Psoas muscle (tissue), 8 donors: ENCODE measurements around the gene DAB1. TPM values are rescaled to one million over a fixed set of nuclear protein-coding genes. Genes with fewer than 3 reads are reported as not detected.

ENCODE experiments used
- ATAC-seq, 4 donors: fragments of 200-7000 bp; cut with Tn5 transposase; one replicate each; pipeline ENCODE4 v1.9.1; 2020; ENCODE audit warnings: moderate library complexity in 3 of 4, mild to moderate bottlenecking in 2 of 4
- DNase-seq, 2 donors: peaks; one replicate each; pipeline ENCODE4 v3.0.0-alpha.2; 2020
- H3K27ac ChIP-seq: fragments of 200-600 bp; one replicate; pipeline ENCODE4 v1.8.0; 2022
- H3K27me3 ChIP-seq, 3 donors: fragments of 200-600 bp in 1 of 3; one replicate each; pipeline versions ENCODE4 v1.6.1 to v1.8.0; 2013 to 2022; ENCODE audit warnings: low read length in 2 of 3, mild to moderate bottlenecking in 2 of 3, moderate library complexity in 1 of 3; ENCODE audit not compliant: insufficient read depth in 3 of 3
- H3K36me3 ChIP-seq, 2 donors: fragments of 200-600 bp in 1 of 2; one replicate each; pipeline versions ENCODE4 v1.6.1 to v1.8.0; 2013 to 2022; ENCODE audit warnings: low read depth in 1 of 2, mild to moderate bottlenecking in 1 of 2, moderate library complexity in 1 of 2; ENCODE audit not compliant: insufficient read depth in 1 of 2
- H3K4me1 ChIP-seq: fragments of 200-600 bp; one replicate; pipeline ENCODE4 v1.8.0; 2022
- H3K4me3 ChIP-seq: fragments of 200-600 bp; one replicate; pipeline ENCODE4 v1.8.0; 2022; ENCODE audit warnings: mild to moderate bottlenecking
- H3K9me3 ChIP-seq: fragments of 200-600 bp; one replicate; pipeline ENCODE4 v1.8.0; 2022
- WGBS, 3 donors: extraction: QIAGEN DNeasy Blood & Tissue Kit; methylation state at CpG; one replicate each; pipeline versions ENCODE4 v1.1.6 to v1.1.7; 2013; 5-methylcytosine and 5-hydroxymethylcytosine counted together
- intact Hi-C, 2 donors: fragments of 100-400 bp; cut with DNase I; formaldehyde crosslinking; loops; one replicate each; pipeline versions ENCODE4 v1.11.0 to v1.14.2; 2022
- polyA plus RNA-seq, 3 donors: library from polyadenylated mRNA; stranded (reverse); fragments of 200-250 nt; gene quantifications; one replicate each; pipeline ENCODE4 v1.2.3, GENCODE V29; 2013
- total RNA-seq, 4 donors: library from RNA; stranded (reverse); fragmentation: NEBNext Ultra II Directional in 2 of 4; extraction: Animal tissue kit (Norgen Biotek cat#: 25700) in 2 of 4; gene quantifications; one replicate each; pipeline versions ENCODE4 v1.2.1 to v1.2.4, GENCODE V29; 2021 to 2023
- TF ChIP-seq, protein P1 (sequence below): fragments of 200-600 bp; IDR thresholded peaks from one replicate; pipeline ENCODE4 v1.8.0; 2022; ENCODE audit warnings: antibody characterized with exemption
- donor health status: healthy with polysubstance abuse.
- donor health status: DM: no; HTN: no; CAD: no; lungs with moderate emphysema.
- donor health status: Bipolar disorder and iron deficiency.
- donor health status: healthy.
- donor health status: DM: yes; HTN: yes; CAD: no.
- donor health status: DM: no; HTN: no; CAD: no.
- donor health status: DM: no; HTN: no; CAD: no.
- donor health status: DM: yes; HTN: yes; CAD: no.

Gene DAB1
- total and polyA plus RNA-seq, 7 donors: 0.04 to 0.28 (median 0.09) TPM; not detected in 1

DNA sequence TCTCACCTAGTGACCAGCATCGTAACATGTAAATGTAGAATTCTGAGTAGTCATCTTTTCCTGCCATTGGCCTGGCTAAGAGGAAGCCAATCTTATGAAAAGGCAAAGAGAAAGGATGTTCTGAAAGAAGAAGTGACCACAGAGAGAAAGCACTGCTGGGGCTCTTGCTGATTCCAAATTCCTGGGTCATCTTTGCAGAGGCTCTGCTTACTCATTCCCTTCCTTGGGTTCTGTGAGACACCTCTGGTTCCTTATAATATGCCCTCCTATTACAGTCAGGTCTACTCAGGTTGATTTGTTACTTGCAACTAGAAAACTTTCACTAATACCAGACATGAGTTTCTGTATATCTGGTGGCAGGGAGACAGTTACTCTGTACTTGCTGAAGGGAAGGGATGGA is 259.3 kb downstream of the DAB1 start:
- Histone ChIP-seq H3K27me3 (no peaks in the 10 kb centered on the region), H3K27ac (no peak overlapping the region), H3K4me3 (no peak overlapping the region), H3K36me3 (no peaks in the 10 kb centered on the region), H3K4me1 (no peaks in the 10 kb centered on the region), H3K9me3 (no peaks in the 10 kb centered on the region)
- ATAC-seq: no peak
- TF ChIP-seq, protein P1, sequence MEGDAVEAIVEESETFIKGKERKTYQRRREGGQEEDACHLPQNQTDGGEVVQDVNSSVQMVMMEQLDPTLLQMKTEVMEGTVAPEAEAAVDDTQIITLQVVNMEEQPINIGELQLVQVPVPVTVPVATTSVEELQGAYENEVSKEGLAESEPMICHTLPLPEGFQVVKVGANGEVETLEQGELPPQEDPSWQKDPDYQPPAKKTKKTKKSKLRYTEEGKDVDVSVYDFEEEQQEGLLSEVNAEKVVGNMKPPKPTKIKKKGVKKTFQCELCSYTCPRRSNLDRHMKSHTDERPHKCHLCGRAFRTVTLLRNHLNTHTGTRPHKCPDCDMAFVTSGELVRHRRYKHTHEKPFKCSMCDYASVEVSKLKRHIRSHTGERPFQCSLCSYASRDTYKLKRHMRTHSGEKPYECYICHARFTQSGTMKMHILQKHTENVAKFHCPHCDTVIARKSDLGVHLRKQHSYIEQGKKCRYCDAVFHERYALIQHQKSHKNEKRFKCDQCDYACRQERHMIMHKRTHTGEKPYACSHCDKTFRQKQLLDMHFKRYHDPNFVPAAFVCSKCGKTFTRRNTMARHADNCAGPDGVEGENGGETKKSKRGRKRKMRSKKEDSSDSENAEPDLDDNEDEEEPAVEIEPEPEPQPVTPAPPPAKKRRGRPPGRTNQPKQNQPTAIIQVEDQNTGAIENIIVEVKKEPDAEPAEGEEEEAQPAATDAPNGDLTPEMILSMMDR: no peak
- no peak for DNase-seq
- intact Hi-C loops: no loop called here
- WGBS, 3 donors: 50 to 98% (median 96%) methylated on average over 1 of the region's 1 CpG

DNA sequence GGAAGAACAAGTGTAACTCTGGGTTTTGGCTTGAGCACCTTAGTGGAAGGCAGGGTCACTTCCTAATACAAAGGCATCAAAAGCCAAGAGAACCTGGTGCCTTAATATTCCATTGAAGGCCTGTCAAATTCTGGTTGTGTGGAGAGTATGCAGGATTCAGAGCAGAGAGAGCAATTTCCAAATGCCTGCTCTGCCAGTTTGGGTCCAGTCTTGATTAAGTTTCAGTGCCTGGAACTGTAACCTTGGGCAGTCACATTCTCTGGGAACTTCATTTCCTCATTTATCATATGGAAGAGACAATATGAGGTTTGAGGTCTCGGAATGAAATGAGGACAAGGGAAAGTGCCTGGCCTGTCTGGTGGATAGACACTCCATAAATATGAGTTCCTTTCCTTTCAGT is 260.1 kb downstream of the DAB1 start:
- DNase-seq (no peak), ATAC-seq (no peak)
- intact Hi-C loops: no loop called here
- Histone ChIP-seq H3K9me3 (no peaks in the 10 kb centered on the region), H3K36me3 (no peaks in the 10 kb centered on the region), H3K4me1 (no peaks in the 10 kb centered on the region), H3K27ac (no peak overlapping the region), H3K27me3 (no peaks in the 10 kb centered on the region), H3K4me3 (no peak overlapping the region)
- 74 to 84% (median 79%) methylated on average over 1 of the region's 1 CpG for WGBS, 3 donors
- TF ChIP-seq, protein P1: no peak

DNA sequence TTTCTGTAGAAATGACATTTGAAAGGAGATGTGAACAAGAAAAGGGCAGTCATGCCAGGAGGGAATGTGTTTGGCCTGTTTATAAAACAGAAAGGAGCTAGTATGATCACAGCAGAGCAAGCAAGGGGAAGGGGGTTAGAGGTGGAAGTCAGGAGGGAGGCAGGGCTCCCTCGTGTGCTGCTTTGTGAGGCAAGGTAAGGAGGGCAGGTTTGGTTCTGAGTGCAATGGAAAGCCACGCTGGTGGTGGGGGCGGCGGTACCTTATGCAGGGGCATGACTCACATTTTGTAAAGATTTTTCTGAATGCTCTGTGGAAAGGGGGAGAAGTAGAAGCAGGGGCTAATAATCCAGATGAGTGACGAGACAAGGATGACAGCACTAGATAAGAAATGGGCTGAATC is 260.5 kb downstream of the DAB1 start:
- Histone ChIP-seq H3K9me3 (no peaks in the 10 kb centered on the region), H3K4me1 (no peaks in the 10 kb centered on the region), H3K4me3 (no peak overlapping the region), H3K36me3 (no peaks in the 10 kb centered on the region), H3K27ac (no peak overlapping the region), H3K27me3 (peaks cover 0 to under 1% (median 0%) of the 10 kb centered on the region in 3 donors)
- TF ChIP-seq, protein P1: no peak
- DNase-seq (no peak), ATAC-seq (no peak)
- intact Hi-C loops: no loop called here
- WGBS, 3 donors: 76 to 79% (median 79%) methylated on average over 5 of the region's 5 CpGs

DNA sequence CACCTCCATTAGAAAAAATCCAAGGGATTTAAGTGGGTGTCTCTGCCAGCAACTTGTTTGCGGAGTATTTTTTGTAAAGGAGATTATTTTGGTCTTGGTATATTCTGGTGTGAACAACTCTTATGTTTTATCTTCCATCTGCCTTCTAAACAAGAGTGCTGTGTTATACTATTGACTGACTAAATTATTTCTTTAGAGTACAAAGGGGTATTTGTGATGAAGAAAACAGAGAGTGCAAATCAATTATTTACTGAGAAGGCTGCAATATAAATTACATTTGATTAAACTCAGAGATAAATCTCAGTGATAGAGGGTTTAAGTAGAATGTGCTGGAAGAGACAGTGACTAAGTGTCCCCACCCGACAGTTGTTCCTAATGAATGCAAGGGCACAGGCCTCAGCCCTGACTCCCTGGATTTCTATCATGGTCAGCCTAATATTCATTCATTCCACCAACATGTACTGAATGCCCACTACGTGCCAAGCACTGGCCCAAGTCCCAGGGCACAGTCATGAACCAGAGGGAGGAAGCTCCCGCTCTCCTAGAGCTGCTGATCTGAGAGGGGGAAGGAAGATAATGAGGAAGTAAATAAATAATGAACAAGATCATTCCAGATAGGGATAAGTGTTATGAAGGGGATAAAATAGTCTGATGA is 261.1 kb downstream of the DAB1 start:
- intact Hi-C loops: no loop called here
- H3K9me3 ChIP-seq: no peaks in the 10 kb centered on the region
- DNase-seq (no peak), ATAC-seq (peak in 1 of 4 donors; percentile 56)
- peaks cover 0 to 3% (median 0%) of the 10 kb centered on the region in 3 donors for H3K27me3 ChIP-seq
- H3K36me3 ChIP-seq: no peaks in the 10 kb centered on the region
- H3K27ac ChIP-seq: no peak overlapping the region
- no peaks in the 10 kb centered on the region for H3K4me1 ChIP-seq
- TF ChIP-seq, protein P1: no peak
- 46 to 63% (median 50%) methylated on average over 4 of the region's 4 CpGs for WGBS, 3 donors
- H3K4me3 ChIP-seq: no peak overlapping the region

DNA sequence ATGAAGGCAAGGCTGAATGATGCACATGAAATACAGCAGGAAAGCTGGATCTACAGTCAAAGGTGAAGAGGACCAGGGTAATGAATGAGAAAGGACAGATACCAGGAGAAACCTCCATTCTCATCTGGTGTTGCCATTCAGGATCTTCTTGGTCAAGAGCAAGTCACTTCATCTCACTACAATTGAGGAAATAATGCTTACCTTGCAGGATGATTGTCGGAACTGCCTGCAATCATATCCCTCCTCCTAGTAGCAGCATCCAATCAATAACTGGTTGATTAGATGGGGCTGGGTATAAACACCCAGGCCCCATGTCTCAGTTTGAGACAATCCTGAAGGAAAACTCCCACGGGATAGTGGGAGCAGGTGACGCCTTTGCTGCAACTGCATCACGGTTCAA is 263.3 kb downstream of the DAB1 start:
- ATAC-seq: no peak
- WGBS, 3 donors: 78 to 92% (median 86%) methylated on average over 4 of the region's 4 CpGs

More for the DNA sequence above, 263.3 kb downstream of the DAB1 start:
- DNase-seq: no peak
- Histone ChIP-seq H3K9me3 (no peaks in the 10 kb centered on the region), H3K27me3 (peaks cover 0 to 3% (median 0%) of the 10 kb centered on the region in 3 donors), H3K36me3 (no peaks in the 10 kb centered on the region), H3K4me3 (no peak overlapping the region), H3K27ac (no peak overlapping the region), H3K4me1 (no peaks in the 10 kb centered on the region)
- intact Hi-C loops: no loop called here
- TF ChIP-seq, protein P1: no peak
